Kidney (tissue), 14 donors: ENCODE measurements around the gene HCRT. TPM values are rescaled to one million over a fixed set of nuclear protein-coding genes. Genes with fewer than 3 reads are reported as not detected.

Source experiments
- DNase-seq, 5 donors: peaks; one replicate each; pipeline ENCODE4 v3.0.0-alpha.2; 2013 to 2020
- FAIRE-seq: peaks from 2 replicates; lab custom pipeline; 2012; peaks lifted over from hg19 to GRCh38; lab: Jason Lieb, UNC
- H3K27ac ChIP-seq, 2 donors: one replicate each; pipeline ENCODE4 v1.7.0; 2013; ENCODE audit warnings: low read depth in 2 of 2, low read length in 2 of 2, inconsistent platforms in 1 of 2
- H3K27me3 ChIP-seq: one replicate; pipeline ENCODE4 v1.7.1; 2013; ENCODE audit warnings: low read length, inconsistent platforms; ENCODE audit not compliant: control insufficient read depth, insufficient read depth
- H3K36me3 ChIP-seq, 3 donors: one replicate each; pipeline versions ENCODE4 v1.7.0 to v1.7.1; 2013; ENCODE audit warnings: low read length in 3 of 3, control low read depth in 1 of 3, inconsistent platforms in 1 of 3; ENCODE audit not compliant: insufficient read depth in 3 of 3, control insufficient read depth in 2 of 3
- H3K4me1 ChIP-seq, 3 donors: one replicate each; pipeline versions ENCODE4 v1.7.0 to v1.7.1; 2013; ENCODE audit warnings: low read length in 3 of 3, inconsistent platforms in 1 of 3, low read depth in 1 of 3; ENCODE audit not compliant: control insufficient read depth in 2 of 3, insufficient read depth in 2 of 3
- H3K4me3 ChIP-seq, 3 donors: one replicate each; pipeline versions ENCODE4 v1.7.0 to v1.8.1; 2013; ENCODE audit warnings: low read length in 3 of 3, control low read depth in 1 of 3, inconsistent platforms in 1 of 3
- H3K9ac ChIP-seq, 3 donors: one replicate each; pipeline versions ENCODE4 v1.7.0 to v1.7.1; 2013; ENCODE audit warnings: low read length in 3 of 3, control low read depth in 1 of 3, inconsistent platforms in 1 of 3
- H3K9me3 ChIP-seq, 3 donors: one replicate each; pipeline versions ENCODE4 v1.7.0 to v1.7.1; 2013; ENCODE audit warnings: low read length in 3 of 3, control low read depth in 1 of 3, inconsistent platforms in 1 of 3; ENCODE audit not compliant: control insufficient read depth in 2 of 3, insufficient read depth in 1 of 3
- CTCF ChIP-seq: IDR thresholded peaks from 3 replicates; pipeline ENCODE4 v1.5.1; 2012; ENCODE audit warnings: mild to moderate bottlenecking, moderate library complexity, borderline replicate concordance; ENCODE audit not compliant: insufficient read depth; ENCODE audit errors: extremely low read depth
- intact Hi-C: fragments of 100-400 bp; cut with DNase I; formaldehyde crosslinking; loops from one replicate; pipeline ENCODE4 v1.11.1; 2022
- polyA plus RNA-seq: library from polyadenylated mRNA; stranded (reverse); fragments of 350-450 nt; fragmentation: Illumina TruSeq; extraction: RNeasy Lipid Tissue Mini Kit (QIAGEN cat#74804); gene quantifications from one replicate; pipeline ENCODE4 v1.2.3, GENCODE V29; 2014; ENCODE audit warnings: low read depth, low replicate concordance; ENCODE audit not compliant: insufficient read depth
- total RNA-seq: library from RNA; stranded (reverse); fragmentation: NEBNext Ultra II Directional; extraction: Animal tissue kit (Norgen Biotek cat#: 25700); gene quantifications from one replicate; pipeline ENCODE4 v1.2.1, GENCODE V29; 2021
- donor health status: control.
- donor health status: control.
- donor health status: control.
- donor health status: control.
- donor health status: control.
- donor health status: DM: yes; HTN: yes; CAD: no.
- donor health status: Normal renal cell carcinoma (clear cell type).

The HCRT gene
- total and polyA plus RNA-seq, 2 donors from 2014 or later = not detected

GRCh38 chr17:42200706-42201457 is 15.6 kb upstream of the HCRT start:
- FAIRE-seq (no peak), DNase-seq (peak in 1 of 5 donors; percentile 12)
- no peak overlapping the region for H3K4me3 ChIP-seq
- TF ChIP-seq CTCF = no peak
- peaks cover 0 to 29% (median 20%) of the 10 kb centered on the region in 3 donors for H3K4me1 ChIP-seq
- H3K27me3 ChIP-seq = no peaks in the 10 kb centered on the region
- H3K9ac ChIP-seq = no peak overlapping the region
- H3K9me3 ChIP-seq = no peaks in the 10 kb centered on the region
- intact Hi-C loops = no loop called here
- peaks cover 0 to 11% (median 8%) of the 10 kb centered on the region in 3 donors for H3K36me3 ChIP-seq
- peak overlapping the region; percentile 69 to 80 for H3K27ac ChIP-seq

DNA sequence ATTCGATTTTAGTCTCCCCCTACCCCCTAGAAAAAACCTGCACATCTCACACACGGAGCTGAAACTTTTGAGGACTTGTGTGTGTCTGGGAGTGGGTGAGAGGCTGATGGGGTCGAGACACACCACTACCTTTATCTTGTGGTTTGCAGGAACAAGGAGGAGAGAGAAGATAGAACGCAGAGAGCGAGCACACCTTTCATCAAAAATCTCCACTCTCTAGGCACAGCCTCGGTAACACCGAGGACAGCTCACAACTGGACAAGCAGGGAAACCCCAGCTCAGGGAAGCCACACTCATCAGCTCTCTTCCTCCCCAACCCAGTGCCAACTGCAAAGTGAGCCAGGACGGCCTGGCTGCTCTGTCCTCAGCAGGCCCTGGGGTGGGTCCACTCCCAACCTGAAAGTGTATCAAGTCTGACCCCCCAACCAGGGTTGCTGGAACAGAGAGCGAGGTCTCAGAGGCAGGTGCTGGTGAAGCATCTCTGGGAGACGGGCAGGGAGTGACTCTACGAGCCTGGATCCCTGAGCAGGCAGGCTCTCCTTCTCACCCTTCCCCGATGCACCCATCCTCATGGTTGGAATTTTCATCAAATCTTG is 14.3 kb upstream of the HCRT start:
- no peak for TF ChIP-seq CTCF
- Histone ChIP-seq H3K4me1 (peaks cover 0 to 28% (median 20%) of the 10 kb centered on the region in 3 donors), H3K27me3 (no peaks in the 10 kb centered on the region), H3K9me3 (no peaks in the 10 kb centered on the region), H3K36me3 (peaks cover 0 to 9% (median 8%) of the 10 kb centered on the region in 3 donors), H3K9ac (no peak overlapping the region), H3K4me3 (no peak overlapping the region), H3K27ac (peak overlapping the region in 1 of 2 donors; percentile 24)
- DNase-seq = no peak
- FAIRE-seq = no peak
- intact Hi-C loops = no loop called here

DNA sequence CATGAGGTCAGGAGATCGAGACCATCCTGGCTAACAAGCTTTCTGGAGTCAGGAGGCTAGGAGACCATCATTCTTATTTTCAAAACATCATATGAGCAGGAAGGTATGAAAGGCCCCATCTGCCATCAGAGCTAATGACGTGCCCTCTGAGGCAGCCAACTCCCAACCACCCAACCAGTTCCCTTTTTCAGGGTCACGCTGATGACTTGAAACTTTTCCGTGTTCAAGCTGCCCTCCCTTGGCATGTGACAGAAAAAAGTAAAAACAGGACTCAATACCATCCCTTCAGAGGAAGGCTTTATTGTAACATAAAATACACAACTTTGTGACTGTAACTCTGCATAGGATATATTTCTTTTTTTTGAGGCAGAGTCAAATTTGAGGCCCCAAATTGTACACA is 13.6 kb upstream of the HCRT start:
- DNase-seq (no peak), FAIRE-seq (no peak)
- Histone ChIP-seq H3K9ac (no peak overlapping the region), H3K27me3 (no peaks in the 10 kb centered on the region), H3K36me3 (peaks cover 0 to 5% (median 2%) of the 10 kb centered on the region in 3 donors), H3K4me3 (no peak overlapping the region), H3K4me1 (peaks cover 0 to 22% (median 21%) of the 10 kb centered on the region in 3 donors), H3K9me3 (no peaks in the 10 kb centered on the region), H3K27ac (no peak overlapping the region)
- TF ChIP-seq CTCF = no peak
- intact Hi-C loops = no loop called here
